ENCODE measurements around the gene PLEKHM2.

Gene PLEKHM2

GRCh38 chr1:15662477-15662876 is 21.6 kb upstream of the PLEKHM2 start:
- H3K4me3 ChIP-seq (ENCODE audit: low read length) = no peak overlapping the region
- no peak for TF ChIP-seq CTCF (conservative IDR thresholded peaks at IDR 0.05; ENCODE audit: low read length)
- DNase-seq (ENCODE audit: low read depth) = no peak

- H3K4me3 ChIP-seq (ENCODE audit: low read length) = no peak overlapping the region
- DNase-seq (ENCODE audit: low read depth) = no peak
- no peak for TF ChIP-seq CTCF (conservative IDR thresholded peaks at IDR 0.05; ENCODE audit: low read length)
Measured at GRCh38 chr1:15663925-15664324, 20.2 kb upstream of the PLEKHM2 start.

GRCh38 chr1:15667362-15667761 is 16.8 kb upstream of the PLEKHM2 start:
- no peak overlapping the region for H3K4me3 ChIP-seq (ENCODE audit: low read length)
- no peak for TF ChIP-seq CTCF (conservative IDR thresholded peaks at IDR 0.05; ENCODE audit: low read length)

GRCh38 chr1:15668089-15668754 is 15.9 kb upstream of the PLEKHM2 start:
- H3K4me3 ChIP-seq (ENCODE audit: low read length) = no peak overlapping the region
- no peak for TF ChIP-seq CTCF (conservative IDR thresholded peaks at IDR 0.05; ENCODE audit: low read length)
- DNase-seq (ENCODE audit: low read depth) = no peak

More at GRCh38 chr1:15667362-15667761, 16.8 kb upstream of the PLEKHM2 start:
- DNase-seq (ENCODE audit: low read depth) = no peak

GRCh38 chr1:15669074-15669473 is 15.0 kb upstream of the PLEKHM2 start:
- TF ChIP-seq CTCF (conservative IDR thresholded peaks at IDR 0.05; ENCODE audit: low read length) = no peak
- no peak for DNase-seq (ENCODE audit: low read depth)
- no peak overlapping the region for H3K4me3 ChIP-seq (ENCODE audit: low read length)

- TF ChIP-seq CTCF (conservative IDR thresholded peaks at IDR 0.05; ENCODE audit: low read length) = no peak
- DNase-seq (ENCODE audit: low read depth) = no peak
- H3K4me3 ChIP-seq (ENCODE audit: low read length) = no peak overlapping the region
Measured at GRCh38 chr1:15669864-15670263, 14.3 kb upstream of the PLEKHM2 start.

DNA sequence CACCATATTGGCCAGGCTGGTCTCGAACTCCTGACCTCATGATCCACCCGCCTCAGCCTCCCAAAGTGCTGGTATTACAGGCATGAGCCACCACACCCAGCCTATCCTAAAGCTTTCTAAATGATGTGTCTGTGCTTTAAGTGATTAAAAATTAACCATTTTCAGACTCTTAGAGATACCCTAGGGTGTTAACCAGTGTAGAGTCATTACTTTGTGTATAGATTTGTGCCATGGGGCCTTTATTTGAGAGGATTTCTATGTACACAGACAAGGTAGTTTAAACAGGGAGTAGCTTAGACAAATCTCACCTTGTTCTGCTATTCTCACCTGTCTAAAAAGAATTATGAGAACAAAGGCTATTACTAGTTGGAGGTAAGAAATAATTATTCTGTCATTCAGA is 12.7 kb upstream of the PLEKHM2 start:
- H3K4me3 ChIP-seq (ENCODE audit: low read length) = no peak overlapping the region
- no peak for DNase-seq (ENCODE audit: low read depth)
- no peak for TF ChIP-seq CTCF (conservative IDR thresholded peaks at IDR 0.05; ENCODE audit: low read length)

Data from AG10803 (cell line).